HepG2 (cell line): ENCODE measurements around the gene UBASH3A. TPM values are rescaled to one million over a fixed set of nuclear protein-coding genes. Genes with fewer than 3 reads are reported as not detected.

ENCODE experiments used
- ATAC-seq: fragments of 200-7000 bp; cut with Tn5 transposase; 3 replicates; pipeline ENCODE4 v1.9.1; 2020; ENCODE audit warnings: mild to moderate bottlenecking, moderate library complexity
- BruUV-seq: library from RNA; stranded (reverse); fragments of 400-500 nt; replicated peaks from 2 replicates; lab custom pipeline; 2021; lab: Mats Ljungman, UMichigan
- CTCF ChIA-PET: fragments of 300-600 bp; formaldehyde crosslinking; extraction: SDS; loops from one replicate; lab custom pipeline; 2021; ENCODE audit warnings: low total read pairs, inconsistent platforms, low intra/inter-chr PET ratio; lab: Yijun Ruan, JAX
- POLR2A ChIA-PET: fragments of 350-600 bp; sonication (Branson Sonifier 250); formaldehyde crosslinking; loops from one replicate; lab custom pipeline; 2020; ENCODE audit warnings: antibody characterized with exemption, inconsistent platforms; lab: Yijun Ruan, JAX
- DNase-seq: peaks from one replicate; pipeline ENCODE4 v3.0.0-alpha.2; 2015; ENCODE audit warnings: low spot score
- FAIRE-seq: peaks from 3 replicates; lab custom pipeline; 2011; peaks lifted over from hg19 to GRCh38; lab: Jason Lieb, UNC
- H2AFZ ChIP-seq: one replicate; pipeline ENCODE4 v1.6.1; 2011; ENCODE audit warnings: low read length, inconsistent platforms
- H3K27ac ChIP-seq: fragments of 300-600 bp; 3 replicates; pipeline ENCODE4 v1.8.0; 2011; ENCODE audit warnings: mixed run types, mild to moderate bottlenecking, mixed read lengths, low read length, inconsistent platforms; ENCODE audit not compliant: insufficient read depth; ENCODE audit errors: extremely low read length
- H3K27me3 ChIP-seq, 2 experiments: fragments of 200-600 bp in 1 of 2; 2 replicates in 1 of 2; 3 replicates in 1 of 2; pipeline versions ENCODE4 v1.6.0 to v1.8.0; 2011; ENCODE audit warnings: low read length in 2 of 2, mild to moderate bottlenecking in 2 of 2, moderate library complexity in 2 of 2, inconsistent platforms in 1 of 2; ENCODE audit not compliant: insufficient read depth in 2 of 2, control insufficient read depth in 1 of 2
- H3K36me3 ChIP-seq, 2 experiments: fragments of 200-600 bp in 1 of 2; replicated peaks in 1 of 2; 2 replicates in 1 of 2; 3 replicates in 1 of 2; pipeline versions ENCODE4 v1.5.1 to v1.8.0; 2011; ENCODE audit warnings: low read length in 2 of 2, inconsistent platforms in 1 of 2; ENCODE audit not compliant: insufficient read depth in 2 of 2, control insufficient read depth in 1 of 2
- H3K4me1 ChIP-seq: 2 replicates; pipeline ENCODE4 v1.5.1; 2012; ENCODE audit warnings: low read length, inconsistent platforms; ENCODE audit not compliant: insufficient read depth
- H3K4me2 ChIP-seq: 2 replicates; pipeline ENCODE4 v1.6.0; 2011; ENCODE audit warnings: low read depth, low read length, inconsistent platforms
- H3K4me3 ChIP-seq, 3 experiments: fragments of 200-600 bp in 1 of 3; sonication (generic), shearing (Covaris generic) in 1 of 3; replicated peaks in 1 of 3; 2 replicates each; pipeline ENCODE4 v1.5.1; 2011 to 2016; ENCODE audit warnings: low read length in 3 of 3, inconsistent platforms in 2 of 3, low read depth in 2 of 3, mild to moderate bottlenecking in 2 of 3, control low read depth in 1 of 3, mixed read lengths in 1 of 3; ENCODE audit not compliant: insufficient read depth in 1 of 3
- H3K79me2 ChIP-seq: one replicate; pipeline ENCODE4 v1.6.1; 2011; ENCODE audit warnings: low read length, inconsistent platforms; ENCODE audit not compliant: insufficient read depth
- H3K9ac ChIP-seq: 2 replicates; pipeline ENCODE4 v1.6.0; 2011; ENCODE audit warnings: mild to moderate bottlenecking, low read depth, low read length, inconsistent platforms; ENCODE audit not compliant: insufficient read depth
- H3K9me3 ChIP-seq: 2 replicates; pipeline ENCODE4 v1.5.1; 2012; ENCODE audit warnings: mild to moderate bottlenecking, low read length
- H4K20me1 ChIP-seq: 2 replicates; pipeline ENCODE4 v1.6.0; 2011; ENCODE audit warnings: inconsistent platforms, mild to moderate bottlenecking, low read length, moderate library complexity; ENCODE audit not compliant: insufficient read depth
- MEIS2 ChIP-seq: sonication (generic); formaldehyde crosslinking; IDR thresholded peaks from 2 replicates; pipeline ENCODE4 v1.9.0; 2021; ENCODE audit warnings: mild to moderate bottlenecking, missing genetic modification reagents
- NFE2 ChIP-seq: sonication (generic); formaldehyde crosslinking; IDR thresholded peaks from 2 replicates; pipeline ENCODE4 v1.4.0; 2020; ENCODE audit warnings: missing genetic modification reagents
- SIN3A ChIP-seq: IDR thresholded peaks from 2 replicates; pipeline ENCODE4 v1.6.1; 2011; ENCODE audit warnings: low read depth, mild to moderate bottlenecking, control low read depth, low read length, borderline replicate concordance
- SP5 ChIP-seq: IDR thresholded peaks from 2 replicates; pipeline ENCODE4 v1.6.1; 2016; ENCODE audit warnings: low read depth, borderline replicate concordance
- TBL1XR1 ChIP-seq: fragments of 150-350 bp; IDR thresholded peaks from 2 replicates; pipeline ENCODE4 v1.6.1; 2014; ENCODE audit warnings: borderline replicate concordance, low read length; ENCODE audit not compliant: partially characterized antibody
- ZNF777 ChIP-seq: sonication (generic); formaldehyde crosslinking; IDR thresholded peaks from 2 replicates; pipeline ENCODE4 v1.4.0; 2020; ENCODE audit warnings: missing genetic modification reagents
- WGBS: methylation state at CpG from one replicate; pipeline ENCODE4 v1.1.6; 2017; ENCODE audit warnings: low lambda C conversion rate; 5-methylcytosine and 5-hydroxymethylcytosine counted together
- in situ Hi-C: cut with HindIII; loops from 2 replicates; pipeline ENCODE4 v1.10.0; 2017; ENCODE audit warnings: low pct_unique_long_range_greater_than_20kb; ENCODE audit not compliant: extremely low pct_ligation_motif_present
- intact Hi-C: fragments of 100-400 bp; cut with micrococcal nuclease; formaldehyde crosslinking; loops from one replicate; pipeline ENCODE4 v1.10.0; 2022; ENCODE audit not compliant: unreplicated experiment
- polyA plus RNA-seq, 8 experiments: library from polyadenylated mRNA; depleted of rRNA in 3 of 8; stranded (reverse) in 7 of 8; unstranded in 1 of 8; fragments of >200 nt; fragmentation: Illumina TruSeq in 4 of 8; extraction: Trizol in 4 of 8; gene quantifications; 2 replicates each; pipeline versions ENCODE4 v1.2.1 to v1.2.3, GENCODE V29; 2011 to 2016; ENCODE audit warnings: low read depth in 4 of 8, missing spikeins in 1 of 8, mixed read lengths in 1 of 8; ENCODE audit not compliant: insufficient read depth in 1 of 8
- total RNA-seq, 5 experiments: library from RNA; depleted of rRNA; stranded (reverse); fragments of >200 nt; fragmentation: Illumina TruSeq; extraction: Trizol; gene quantifications; 2 replicates each; pipeline ENCODE4 v1.2.3, GENCODE V29; 2016; ENCODE audit warnings: low read depth in 1 of 5
- TF ChIP-seq, protein P1 (sequence below): IDR thresholded peaks from 2 replicates; pipeline ENCODE4 v1.6.1; 2016; ENCODE audit warnings: missing compliant biosample characterization, missing genetic modification reagents, borderline replicate concordance
- TF ChIP-seq, protein P2 (sequence below): sonication (generic); formaldehyde crosslinking; IDR thresholded peaks from 2 replicates; pipeline ENCODE4 v1.4.0; 2020; ENCODE audit warnings: missing genetic modification reagents

The UBASH3A gene
- total and polyA plus RNA-seq, 2 of the 13 experiments (the other 11 are each of a cell fraction or from before 2014, with no cell fraction given), result not detected

DNA sequence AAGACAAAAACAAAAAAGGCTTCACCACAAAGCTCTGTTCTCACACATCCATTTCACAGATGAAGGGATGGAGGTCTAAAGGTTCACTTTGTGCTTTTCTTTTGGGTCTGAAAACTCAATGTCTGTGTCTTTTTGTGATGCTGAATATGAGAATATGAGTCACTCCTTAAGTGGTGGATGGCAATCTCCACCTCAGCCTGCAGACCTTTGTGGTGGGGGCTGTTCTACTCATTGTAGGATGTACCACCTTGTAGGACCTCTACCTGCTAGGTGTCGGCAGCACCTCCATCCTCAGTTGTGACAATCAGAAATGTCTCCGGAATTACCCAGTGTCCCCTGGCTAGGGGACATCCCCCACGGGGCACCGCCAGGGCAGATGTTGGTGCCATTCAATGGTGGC, 42.8 kb downstream of the UBASH3A start:
- ChIA-PET POLR2A (no interaction called here), CTCF (no interaction called here)
- Histone ChIP-seq H3K27ac (no peak overlapping the region), H3K9me3 (no peaks in the 10 kb centered on the region), H3K79me2 (no peaks in the 10 kb centered on the region), H3K4me3 (no peak overlapping the region), H4K20me1 (no peaks in the 10 kb centered on the region), H3K27me3 (peaks cover 0 to 4% of the 10 kb centered on the region in 2 experiments; a peak in 1 of 5 replicates), H3K4me1 (peaks cover 4% of the 10 kb centered on the region; the same call in 1 of the 2 replicates), H3K36me3 (no peaks in the 10 kb centered on the region), H2AFZ (no peak overlapping the region), H3K9ac (no peak overlapping the region), H3K4me2 (no peak overlapping the region)
- intact Hi-C loops, result no loop called here
- WGBS, result 30% methylated on average over 3 of the region's 4 CpGs
- FAIRE-seq (no peak), ATAC-seq (no peak), DNase-seq (no peak)
- no TSS peak for BruUV-seq
- in situ Hi-C loops, result loop anchor here (5.0 to 10.0 kb wide), 3 partner anchors 64 to 292 kb away; no protein-coding TSS in a partner anchor
- TF ChIP-seq SIN3A (no peak), NFE2 (CRISPR knock-in tag) (no peak), ZNF777 (CRISPR knock-in tag) (no peak), MEIS2 (no peak), SP5 (CRISPR knock-in tag) (no peak), TBL1XR1 (no peak)
- TF ChIP-seq, protein P1, sequence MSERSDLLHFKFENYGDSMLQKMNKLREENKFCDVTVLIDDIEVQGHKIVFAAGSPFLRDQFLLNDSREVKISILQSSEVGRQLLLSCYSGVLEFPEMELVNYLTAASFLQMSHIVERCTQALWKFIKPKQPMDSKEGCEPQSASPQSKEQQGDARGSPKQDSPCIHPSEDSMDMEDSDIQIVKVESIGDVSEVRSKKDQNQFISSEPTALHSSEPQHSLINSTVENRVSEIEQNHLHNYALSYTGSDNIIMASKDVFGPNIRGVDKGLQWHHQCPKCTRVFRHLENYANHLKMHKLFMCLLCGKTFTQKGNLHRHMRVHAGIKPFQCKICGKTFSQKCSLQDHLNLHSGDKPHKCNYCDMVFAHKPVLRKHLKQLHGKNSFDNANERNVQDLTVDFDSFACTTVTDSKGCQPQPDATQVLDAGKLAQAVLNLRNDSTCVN (CRISPR knock-in tag), result no peak
- TF ChIP-seq, protein P2, sequence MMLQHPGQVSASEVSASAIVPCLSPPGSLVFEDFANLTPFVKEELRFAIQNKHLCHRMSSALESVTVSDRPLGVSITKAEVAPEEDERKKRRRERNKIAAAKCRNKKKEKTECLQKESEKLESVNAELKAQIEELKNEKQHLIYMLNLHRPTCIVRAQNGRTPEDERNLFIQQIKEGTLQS, result no peak
